DND-41 (cell line): ENCODE data around the gene BORCS6.

Experiments used
- ATAC-seq: fragments of 200-7000 bp; cut with Tn5 transposase; 3 replicates; pipeline ENCODE4 v1.9.1; 2021; ENCODE audit warnings: low read depth; ENCODE audit not compliant: insufficient read depth
- DNase-seq: peaks from one replicate; pipeline ENCODE4 v3.0.0-alpha.2; 2020
- H2AFZ ChIP-seq: 2 replicates; pipeline ENCODE4 v1.6.0; 2012; ENCODE audit warnings: low read depth, low read length
- H3K27ac ChIP-seq: 2 replicates; pipeline ENCODE4 v1.5.1; 2012; ENCODE audit warnings: low read length, inconsistent platforms
- H3K27me3 ChIP-seq: fragments of 200-600 bp; sonication (generic); 2 replicates; pipeline ENCODE4 v1.6.0; 2012; ENCODE audit warnings: low read length, mild to moderate bottlenecking, inconsistent platforms; ENCODE audit not compliant: insufficient read depth, poor library complexity
- H3K36me3 ChIP-seq: 2 replicates; pipeline ENCODE4 v1.5.1; 2012; ENCODE audit warnings: low read length, inconsistent platforms; ENCODE audit not compliant: insufficient read depth
- H3K4me1 ChIP-seq: 2 replicates; pipeline ENCODE4 v1.5.1; 2012; ENCODE audit warnings: mild to moderate bottlenecking, low read length; ENCODE audit not compliant: insufficient read depth
- H3K4me2 ChIP-seq: 2 replicates; pipeline ENCODE4 v1.6.0; 2012; ENCODE audit warnings: mild to moderate bottlenecking, moderate library complexity, low read length, inconsistent platforms; ENCODE audit not compliant: insufficient read depth
- H3K4me3 ChIP-seq, 2 experiments: fragments of 200-600 bp in 1 of 2; shearing (Covaris generic) in 1 of 2; 2 replicates each; pipeline ENCODE4 v1.5.1; 2012 to 2016; ENCODE audit warnings: inconsistent platforms in 2 of 2, low read length in 2 of 2, mild to moderate bottlenecking in 2 of 2, low read depth in 1 of 2, moderate library complexity in 1 of 2
- H3K79me2 ChIP-seq: 2 replicates; pipeline ENCODE4 v1.6.0; 2012; ENCODE audit warnings: low read length, inconsistent platforms; ENCODE audit not compliant: insufficient read depth
- H3K9ac ChIP-seq: 2 replicates; pipeline ENCODE4 v1.6.0; 2012; ENCODE audit warnings: low read depth, mild to moderate bottlenecking, inconsistent platforms, low read length, moderate library complexity
- H3K9me3 ChIP-seq: 2 replicates; pipeline ENCODE4 v1.5.1; 2012; ENCODE audit warnings: low read length, moderate library complexity, mild to moderate bottlenecking, inconsistent platforms; ENCODE audit not compliant: insufficient read depth, severe bottlenecking
- H4K20me1 ChIP-seq: 2 replicates; pipeline ENCODE4 v1.6.0; 2012; ENCODE audit warnings: low read length; ENCODE audit not compliant: insufficient read depth
- EZH2 ChIP-seq: IDR thresholded peaks from 3 replicates; pipeline ENCODE4 v1.6.1; 2012; ENCODE audit warnings: borderline replicate concordance, low read depth, mild to moderate bottlenecking, moderate library complexity, low read length, inconsistent platforms; ENCODE audit not compliant: severe bottlenecking
- TF ChIP-seq, protein P1 (sequence below): IDR thresholded peaks from 2 replicates; pipeline ENCODE4 v1.5.1; 2012; ENCODE audit warnings: borderline replicate concordance, low read length, moderate library complexity, mild to moderate bottlenecking; ENCODE audit not compliant: poor library complexity, severe bottlenecking; ENCODE audit errors: extremely low read depth

Gene BORCS6

DNA sequence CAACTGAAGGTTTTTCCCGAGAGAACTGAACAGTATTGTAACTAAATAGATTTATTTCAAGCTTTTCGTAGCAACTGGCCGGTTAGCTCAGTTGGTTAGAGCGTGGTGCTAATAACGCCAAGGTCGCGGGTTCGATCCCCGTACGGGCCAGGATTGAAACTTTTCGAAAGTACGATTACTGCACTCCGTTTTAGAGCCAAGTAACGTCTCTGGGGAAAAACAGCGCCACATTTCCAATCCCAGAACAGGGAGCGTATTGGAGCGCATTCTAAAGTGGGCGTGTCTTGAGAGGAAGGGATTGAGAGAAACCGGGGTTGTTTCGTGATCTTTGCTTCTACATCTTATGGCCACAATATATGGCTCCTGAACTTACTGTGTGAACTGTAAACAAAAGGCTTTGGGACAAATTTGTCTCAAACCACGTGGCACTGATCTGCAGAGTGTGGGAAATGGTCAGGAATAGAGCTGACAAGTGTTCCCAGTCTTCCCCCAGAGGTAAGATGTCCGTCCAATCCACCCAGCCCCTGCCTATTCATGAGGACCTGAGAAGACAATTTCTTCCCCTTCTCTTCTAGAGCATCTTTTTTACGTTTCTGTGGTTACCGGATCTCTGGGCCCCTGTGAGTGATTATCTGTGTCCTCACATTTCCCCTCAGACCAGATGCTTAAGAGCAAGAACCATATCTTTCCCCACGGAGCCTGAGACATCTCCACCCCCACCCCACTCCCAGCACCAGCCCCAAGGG, 2.3 kb downstream of the BORCS6 start:
- TF ChIP-seq, protein P1, sequence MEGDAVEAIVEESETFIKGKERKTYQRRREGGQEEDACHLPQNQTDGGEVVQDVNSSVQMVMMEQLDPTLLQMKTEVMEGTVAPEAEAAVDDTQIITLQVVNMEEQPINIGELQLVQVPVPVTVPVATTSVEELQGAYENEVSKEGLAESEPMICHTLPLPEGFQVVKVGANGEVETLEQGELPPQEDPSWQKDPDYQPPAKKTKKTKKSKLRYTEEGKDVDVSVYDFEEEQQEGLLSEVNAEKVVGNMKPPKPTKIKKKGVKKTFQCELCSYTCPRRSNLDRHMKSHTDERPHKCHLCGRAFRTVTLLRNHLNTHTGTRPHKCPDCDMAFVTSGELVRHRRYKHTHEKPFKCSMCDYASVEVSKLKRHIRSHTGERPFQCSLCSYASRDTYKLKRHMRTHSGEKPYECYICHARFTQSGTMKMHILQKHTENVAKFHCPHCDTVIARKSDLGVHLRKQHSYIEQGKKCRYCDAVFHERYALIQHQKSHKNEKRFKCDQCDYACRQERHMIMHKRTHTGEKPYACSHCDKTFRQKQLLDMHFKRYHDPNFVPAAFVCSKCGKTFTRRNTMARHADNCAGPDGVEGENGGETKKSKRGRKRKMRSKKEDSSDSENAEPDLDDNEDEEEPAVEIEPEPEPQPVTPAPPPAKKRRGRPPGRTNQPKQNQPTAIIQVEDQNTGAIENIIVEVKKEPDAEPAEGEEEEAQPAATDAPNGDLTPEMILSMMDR, result peak; percentile 8
- TF ChIP-seq EZH2, result no peak
- Histone ChIP-seq H3K4me1 (peaks cover 68% of the 10 kb centered on the region), H3K4me2 (peak overlapping the region; percentile 91), H4K20me1 (peaks cover 13% of the 10 kb centered on the region), H3K9ac (peak overlapping the region; percentile 70), H3K4me3 (peak overlapping the region; percentile 70 to 80; a peak in 3 of 4 replicates), H3K79me2 (peaks cover 17% of the 10 kb centered on the region), H3K9me3 (no peaks in the 10 kb centered on the region), H3K27ac (peak overlapping the region; percentile 99), H3K36me3 (no peaks in the 10 kb centered on the region; the same call in 1 of the 2 replicates), H3K27me3 (no peaks in the 10 kb centered on the region), H2AFZ (peak overlapping the region; percentile 88)
- DNase-seq, result peak; percentile 94
- peak; percentile 46 for ATAC-seq

DNA sequence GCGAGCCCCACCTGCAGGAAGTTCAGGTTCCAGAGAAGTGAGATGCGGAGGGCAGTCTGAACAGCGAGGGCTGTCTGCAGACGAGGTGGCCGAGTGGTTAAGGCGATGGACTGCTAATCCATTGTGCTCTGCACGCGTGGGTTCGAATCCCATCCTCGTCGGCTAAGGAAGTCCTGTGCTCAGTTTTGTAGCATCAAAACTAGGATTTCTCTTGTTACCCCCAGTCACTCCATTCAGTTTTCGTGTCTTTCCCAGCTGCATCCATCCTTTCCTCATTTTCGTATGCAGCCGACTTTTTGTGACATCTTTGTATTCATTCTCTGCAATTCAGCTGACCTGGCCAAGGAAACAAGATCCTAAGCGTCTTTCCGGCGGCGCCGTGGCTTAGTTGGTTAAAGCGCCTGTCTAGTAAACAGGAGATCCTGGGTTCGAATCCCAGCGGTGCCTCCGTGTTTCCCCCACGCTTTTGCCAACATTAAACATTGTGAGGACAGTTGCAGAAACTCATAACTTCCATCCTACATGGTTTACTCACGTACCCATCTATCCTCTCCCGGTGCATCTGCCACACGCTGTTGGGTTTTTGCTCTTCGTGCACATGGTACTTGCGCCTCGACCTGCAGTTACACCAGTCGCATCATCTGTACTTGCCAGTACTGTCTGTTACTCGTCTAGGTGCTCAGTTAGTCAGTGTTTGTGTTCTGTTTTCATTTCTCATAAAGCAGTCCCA, 3.0 kb downstream of the BORCS6 start:
- Histone ChIP-seq H3K27ac (peak overlapping the region; percentile 99), H3K9ac (peak overlapping the region; percentile 70), H2AFZ (peak overlapping the region; percentile 88), H3K9me3 (no peaks in the 10 kb centered on the region), H4K20me1 (peaks cover 13% of the 10 kb centered on the region), H3K27me3 (no peaks in the 10 kb centered on the region), H3K36me3 (no peaks in the 10 kb centered on the region; the same call in 1 of the 2 replicates), H3K4me3 (peak overlapping the region; percentile 55 to 80; a peak in 3 of 4 replicates), H3K79me2 (peaks cover 17% of the 10 kb centered on the region), H3K4me2 (peak overlapping the region; percentile 91), H3K4me1 (peaks cover 61% of the 10 kb centered on the region)
- no peak for TF ChIP-seq EZH2
- TF ChIP-seq, protein P1, result peak; percentile 57
- ATAC-seq (peak; percentile 39), DNase-seq (peak; percentile 96)

DNA sequence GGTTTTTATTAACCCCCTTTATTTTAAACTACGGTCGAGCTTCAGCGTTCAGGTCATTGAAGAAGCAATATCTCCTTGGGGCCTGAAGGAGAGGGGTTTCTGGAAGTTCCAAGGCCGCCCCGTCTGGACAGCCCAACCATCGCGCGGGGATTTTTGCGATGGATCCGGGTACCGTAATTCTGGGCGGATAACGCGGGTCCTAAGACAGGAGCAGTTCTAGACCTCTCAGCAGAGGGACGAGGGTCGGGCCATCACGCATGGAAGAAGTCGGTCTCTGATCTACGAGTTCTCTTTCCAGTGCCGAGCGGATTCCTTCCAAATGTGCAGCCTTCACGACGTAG, 3.6 kb downstream of the BORCS6 start:
- TF ChIP-seq EZH2, result no peak
- TF ChIP-seq, protein P1, result no peak
- H3K36me3 ChIP-seq, result no peaks in the 10 kb centered on the region; the same call in 1 of the 2 replicates

More for the DNA sequence above, 3.6 kb downstream of the BORCS6 start:
- Histone ChIP-seq H3K4me2 (peak overlapping the region; percentile 91), H2AFZ (peak overlapping the region; percentile 88), H3K27me3 (no peaks in the 10 kb centered on the region), H3K9ac (peak overlapping the region; percentile 70), H3K4me1 (peaks cover 55% of the 10 kb centered on the region), H3K27ac (peak overlapping the region; percentile 99), H3K4me3 (peak overlapping the region; percentile 55 to 80; a peak in 3 of 4 replicates), H3K9me3 (no peaks in the 10 kb centered on the region), H4K20me1 (peaks cover 13% of the 10 kb centered on the region), H3K79me2 (peaks cover 17% of the 10 kb centered on the region)
- DNase-seq (no peak), ATAC-seq (no peak)
